ENCODE measurements around the gene CCDC88B.

DNA sequence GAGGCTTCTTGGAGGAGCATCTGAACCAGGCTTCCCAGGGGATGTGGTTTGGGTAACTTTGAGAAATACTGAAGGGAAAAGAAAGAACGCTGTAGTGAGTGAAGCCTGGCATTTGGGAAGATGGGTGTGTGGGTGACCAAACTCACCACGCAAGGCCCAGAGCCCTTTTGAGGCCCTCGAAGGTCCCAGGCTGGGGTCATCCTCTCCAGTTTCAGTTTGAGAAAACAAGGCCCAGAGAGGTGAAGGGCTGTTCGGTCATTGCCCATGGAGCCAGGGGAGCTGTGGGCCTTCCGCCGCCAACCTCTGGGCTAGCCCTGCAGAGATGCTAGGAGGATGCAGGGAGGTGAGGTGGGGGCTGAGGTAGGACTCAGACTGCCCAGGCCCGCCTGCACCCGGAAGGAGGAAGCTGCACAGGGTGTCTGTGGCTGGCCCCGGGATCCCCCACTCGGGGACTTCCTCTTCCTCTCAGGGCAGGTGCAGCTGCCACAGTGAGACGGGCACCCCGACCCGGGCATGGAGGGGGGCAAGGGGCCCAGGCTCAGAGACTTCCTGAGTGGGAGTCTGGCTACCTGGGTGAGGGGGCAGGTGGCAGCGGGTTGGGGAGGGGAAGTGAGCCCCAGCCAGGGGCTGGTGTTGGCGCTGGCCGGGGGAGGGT is at the start of gene CCDC88B:
- TF ChIP-seq, protein P1, sequence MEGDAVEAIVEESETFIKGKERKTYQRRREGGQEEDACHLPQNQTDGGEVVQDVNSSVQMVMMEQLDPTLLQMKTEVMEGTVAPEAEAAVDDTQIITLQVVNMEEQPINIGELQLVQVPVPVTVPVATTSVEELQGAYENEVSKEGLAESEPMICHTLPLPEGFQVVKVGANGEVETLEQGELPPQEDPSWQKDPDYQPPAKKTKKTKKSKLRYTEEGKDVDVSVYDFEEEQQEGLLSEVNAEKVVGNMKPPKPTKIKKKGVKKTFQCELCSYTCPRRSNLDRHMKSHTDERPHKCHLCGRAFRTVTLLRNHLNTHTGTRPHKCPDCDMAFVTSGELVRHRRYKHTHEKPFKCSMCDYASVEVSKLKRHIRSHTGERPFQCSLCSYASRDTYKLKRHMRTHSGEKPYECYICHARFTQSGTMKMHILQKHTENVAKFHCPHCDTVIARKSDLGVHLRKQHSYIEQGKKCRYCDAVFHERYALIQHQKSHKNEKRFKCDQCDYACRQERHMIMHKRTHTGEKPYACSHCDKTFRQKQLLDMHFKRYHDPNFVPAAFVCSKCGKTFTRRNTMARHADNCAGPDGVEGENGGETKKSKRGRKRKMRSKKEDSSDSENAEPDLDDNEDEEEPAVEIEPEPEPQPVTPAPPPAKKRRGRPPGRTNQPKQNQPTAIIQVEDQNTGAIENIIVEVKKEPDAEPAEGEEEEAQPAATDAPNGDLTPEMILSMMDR (IDR thresholded peaks at IDR 0.05; ENCODE audit: insufficient read depth, low read length, poor library complexity, severe bottlenecking) = no peak
- TF ChIP-seq EZH2phosphoT487 (conservative IDR thresholded peaks at IDR 0.05; ENCODE audit: low read length) = no peak

All from SU-DHL-6 (cell line).